LoVo (cell line): ENCODE measurements around the gene FARS2.
"Not testable (repeated sequence)": the region's sequence is repeated elsewhere in the genome, so short reads cannot be mapped to it uniquely, and the experiment has no call there.

ENCODE experiments used
- DNase-seq: peaks from one replicate; pipeline ENCODE4 v3.0.0-alpha.2; 2016; ENCODE audit warnings: low spot score

The FARS2 gene

DNA sequence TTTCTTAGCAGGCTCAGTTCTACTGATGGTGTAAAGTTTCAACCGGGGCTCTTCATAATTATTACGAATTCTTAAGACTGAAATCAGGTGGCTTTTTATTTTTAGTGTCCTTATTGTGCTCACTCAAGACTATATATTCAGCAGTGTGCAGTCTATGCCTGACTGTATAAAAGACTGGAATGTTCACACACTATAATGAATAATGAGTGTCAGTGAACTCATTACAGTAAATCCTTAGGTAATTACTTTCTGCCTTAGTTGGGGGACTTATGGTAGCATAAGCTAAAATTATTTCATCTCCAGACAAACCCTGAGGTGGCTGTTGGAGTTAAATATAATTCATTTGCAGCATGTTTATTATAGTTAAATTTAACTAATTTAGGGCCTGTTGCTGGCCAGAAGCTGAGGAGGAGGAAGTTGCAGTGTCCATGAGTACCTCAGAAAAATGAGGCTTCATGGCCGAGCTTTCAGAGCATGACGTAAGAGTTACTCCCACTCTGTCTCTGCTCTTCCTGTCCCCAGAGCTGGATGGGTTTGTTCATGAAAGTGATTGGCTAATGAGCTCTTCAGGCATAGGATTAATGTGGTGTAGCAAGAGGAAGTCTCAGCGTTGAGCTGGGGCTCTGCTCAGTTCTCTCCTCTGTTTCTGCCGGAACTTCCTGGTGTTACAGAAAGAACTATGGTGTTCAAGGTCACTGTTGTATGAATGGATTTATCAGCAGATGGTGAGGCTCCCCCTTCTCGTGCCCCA, 409.7 kb downstream of the FARS2 start:
- DNase-seq, result no peak

GRCh38 chr6:5671601-5672559, 410.6 kb downstream of the FARS2 start:
- DNase-seq, result no peak

GRCh38 chr6:5672581-5673011, 411.3 kb downstream of the FARS2 start:
- no peak for DNase-seq

GRCh38 chr6:5673019-5673790, 411.9 kb downstream of the FARS2 start:
- DNase-seq, result no peak

GRCh38 chr6:5674141-5674540, 412.8 kb downstream of the FARS2 start:
- no peak for DNase-seq

DNA sequence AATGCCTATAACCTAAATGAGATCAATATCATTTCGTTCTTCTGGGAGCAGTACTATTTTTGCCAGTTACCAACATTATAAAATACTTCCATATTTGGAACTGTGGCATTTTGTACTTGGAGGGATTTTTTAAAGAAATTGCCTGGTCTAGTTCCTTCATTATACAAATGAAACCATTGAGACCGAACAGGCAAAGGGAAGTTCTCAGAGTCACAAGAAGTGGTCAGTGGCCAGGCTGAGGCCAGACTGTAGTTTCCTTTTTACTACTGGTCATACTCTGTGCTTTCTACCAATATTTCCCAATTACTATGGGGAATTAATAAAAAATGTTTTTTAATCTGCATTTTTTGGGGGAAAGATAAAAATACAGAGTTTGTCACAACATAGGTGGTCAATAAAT, 413.4 kb downstream of the FARS2 start:
- DNase-seq, result no peak

DNA sequence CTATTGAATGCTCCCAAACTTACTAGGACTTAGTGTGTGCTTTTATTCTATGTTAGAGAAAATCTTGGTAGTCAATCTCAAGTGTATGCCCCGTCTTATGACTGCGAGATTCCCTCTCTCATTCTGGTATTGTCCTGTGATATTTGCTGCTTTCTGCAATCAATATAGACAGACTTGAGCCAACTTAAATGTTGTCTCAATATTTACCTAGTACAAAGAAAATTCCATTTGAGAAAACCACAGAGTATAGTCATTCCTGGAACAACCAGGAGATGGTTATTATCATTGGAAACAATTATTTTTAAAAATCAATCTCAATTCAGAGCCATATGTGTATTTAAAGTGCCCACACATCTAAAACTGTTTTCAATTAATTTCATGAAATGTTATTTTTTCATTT, 415.4 kb downstream of the FARS2 start:
- no peak for DNase-seq

DNA sequence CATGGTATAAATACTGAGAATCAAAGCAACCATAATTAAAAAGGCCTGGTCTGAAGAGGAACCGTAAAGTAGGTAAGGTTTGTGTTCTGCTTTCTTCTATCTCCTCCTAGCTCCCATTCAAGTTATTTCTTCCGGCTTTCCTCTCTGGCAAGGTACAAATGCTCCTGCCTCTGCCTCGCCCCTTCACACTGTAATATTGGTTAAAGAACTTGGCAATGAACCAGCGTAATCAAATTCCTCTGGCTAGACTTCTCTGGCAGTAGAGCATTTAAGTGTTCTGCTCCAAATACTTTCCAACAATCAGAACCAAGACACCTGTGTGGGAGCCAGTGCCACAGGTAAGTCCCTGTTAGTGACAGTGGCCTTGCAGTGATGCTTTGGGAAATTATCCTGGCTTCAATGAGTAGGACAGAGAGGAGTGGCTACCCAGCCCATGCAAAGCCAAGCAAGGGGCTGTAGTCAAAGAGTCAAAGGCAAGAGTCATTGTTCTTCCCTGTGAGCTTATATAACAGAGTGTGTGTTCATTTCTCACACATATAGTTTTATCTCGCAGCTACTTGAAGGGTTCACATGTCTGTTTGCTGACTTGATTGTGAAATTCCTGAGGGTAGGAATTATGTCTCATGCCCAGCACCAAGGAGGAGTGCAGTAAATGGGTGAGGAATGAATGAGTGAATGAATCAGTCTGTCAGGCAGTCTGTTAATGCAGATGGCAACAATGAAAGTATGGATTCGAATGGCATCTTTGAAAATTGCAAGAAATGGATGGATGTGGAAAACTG, 416.1 kb downstream of the FARS2 start:
- DNase-seq, result no peak

DNA sequence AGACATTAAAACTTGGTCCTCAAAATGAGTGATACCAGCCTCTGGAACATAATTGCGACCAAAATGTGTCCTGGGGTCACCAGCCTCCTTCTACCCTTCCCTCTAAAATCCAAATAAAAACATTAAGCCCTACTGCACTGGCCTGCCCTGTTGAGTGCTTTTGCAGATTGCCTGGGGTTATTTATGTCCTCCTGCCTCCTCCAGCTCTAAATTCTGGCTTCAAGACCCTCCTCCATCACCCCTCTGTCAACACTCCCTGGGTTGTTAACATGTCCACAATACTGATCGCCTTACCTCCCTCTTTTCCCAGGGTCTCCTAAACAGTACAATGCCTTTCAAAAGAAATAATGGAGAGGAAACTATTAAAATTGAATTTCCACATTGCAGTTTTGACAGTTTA, 418.0 kb downstream of the FARS2 start:
- DNase-seq, result no peak

DNA sequence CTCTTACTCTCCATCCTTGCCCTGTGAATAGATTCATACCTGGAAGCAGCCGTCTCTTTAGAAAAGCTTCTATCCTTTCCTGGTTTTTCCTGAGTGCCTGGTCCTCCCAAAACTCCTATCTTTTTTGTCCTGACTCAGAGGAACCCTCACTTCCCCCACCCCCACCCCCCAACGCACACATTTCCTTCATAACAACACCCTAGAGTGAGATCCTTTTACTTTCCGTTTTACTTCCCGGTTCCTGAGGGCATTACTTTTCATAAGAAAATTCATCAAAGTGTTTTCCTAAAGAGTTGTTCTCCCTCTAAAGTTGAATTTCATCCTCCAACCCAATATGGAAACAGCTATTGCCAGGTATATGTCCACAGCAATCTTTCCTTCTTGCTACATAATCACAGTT, 418.4 kb downstream of the FARS2 start:
- no peak for DNase-seq

DNA sequence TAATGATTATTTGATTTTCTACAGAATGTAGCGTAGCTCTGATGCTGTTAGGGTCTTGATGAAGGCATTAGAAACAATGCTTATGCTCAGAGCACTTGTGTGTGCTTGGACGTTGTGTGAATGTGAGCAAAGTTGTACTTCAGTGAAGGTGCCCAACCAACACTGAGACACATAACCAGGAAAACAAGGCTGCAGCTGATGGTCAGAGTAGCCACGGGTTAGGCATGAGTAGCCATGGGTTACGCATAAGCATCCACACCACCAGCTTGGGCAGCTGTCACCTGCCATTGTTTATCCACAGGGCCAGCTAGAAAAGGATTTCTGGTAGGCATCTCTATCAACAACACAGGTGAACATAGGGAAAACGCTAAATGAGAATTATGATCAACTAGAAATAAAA, 418.8 kb downstream of the FARS2 start:
- no peak for DNase-seq

DNA sequence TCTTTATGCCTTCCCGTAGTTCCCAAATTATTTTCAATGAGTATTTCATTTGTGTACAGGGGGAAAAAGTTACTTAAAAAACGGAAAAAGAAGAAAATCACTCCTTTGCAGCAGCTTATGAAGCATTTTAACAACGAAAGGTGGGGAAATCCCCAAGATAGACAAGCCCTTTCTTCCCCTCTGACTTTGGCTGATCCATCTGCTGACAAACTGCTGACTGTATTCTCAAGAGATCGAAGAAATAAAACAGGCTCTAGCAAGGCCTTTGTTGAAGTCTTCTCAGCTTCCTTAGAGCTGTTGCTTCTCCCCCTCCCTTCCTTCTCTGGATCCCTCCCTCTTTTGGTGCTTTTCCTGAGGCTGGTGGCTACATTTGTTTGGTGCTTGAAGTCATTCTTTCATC, 420.2 kb downstream of the FARS2 start:
- DNase-seq, result no peak

- no peak for DNase-seq
Measured at GRCh38 chr6:5682530-5682929, 421.2 kb downstream of the FARS2 start.

GRCh38 chr6:5683747-5684146, 422.4 kb downstream of the FARS2 start:
- DNase-seq, result not testable (repeated sequence)

DNA sequence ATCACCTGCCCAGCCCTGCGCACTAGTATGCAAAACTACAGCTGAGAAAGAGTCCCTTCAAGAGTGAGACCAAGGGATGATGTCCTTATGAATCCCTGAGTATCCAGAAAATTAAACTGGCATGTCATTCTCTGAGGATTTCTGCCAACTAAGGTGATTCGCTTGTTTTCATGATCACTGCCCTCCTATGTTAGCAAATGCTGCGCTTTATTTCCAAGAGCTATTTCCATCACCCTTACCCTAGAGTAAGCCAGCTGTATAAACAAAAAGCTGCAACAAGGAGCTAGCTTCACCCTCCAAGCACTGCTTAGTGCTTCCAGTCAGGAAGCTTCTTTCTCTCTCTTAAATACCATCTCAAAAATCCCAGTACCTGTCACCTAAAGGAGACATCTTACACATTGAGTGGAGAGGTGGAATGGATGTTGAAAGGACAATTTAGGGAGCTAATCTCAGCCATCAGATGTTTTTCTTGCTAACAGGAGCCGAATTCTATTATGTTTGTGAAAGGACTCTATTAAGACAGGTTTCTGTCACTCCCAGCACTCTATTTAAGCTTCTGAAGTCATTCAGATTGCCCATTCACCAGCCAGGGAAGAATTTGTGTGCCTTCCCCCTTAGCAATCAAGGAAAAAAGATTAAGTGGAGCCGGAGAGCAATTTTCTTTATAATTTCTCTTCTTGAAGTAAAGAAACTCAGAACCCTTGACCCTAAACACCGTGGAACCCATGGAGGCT, 423.2 kb downstream of the FARS2 start:
- no peak for DNase-seq

- DNase-seq, result no peak
Measured at GRCh38 chr6:5693225-5694145, 432.2 kb downstream of the FARS2 start.

DNA sequence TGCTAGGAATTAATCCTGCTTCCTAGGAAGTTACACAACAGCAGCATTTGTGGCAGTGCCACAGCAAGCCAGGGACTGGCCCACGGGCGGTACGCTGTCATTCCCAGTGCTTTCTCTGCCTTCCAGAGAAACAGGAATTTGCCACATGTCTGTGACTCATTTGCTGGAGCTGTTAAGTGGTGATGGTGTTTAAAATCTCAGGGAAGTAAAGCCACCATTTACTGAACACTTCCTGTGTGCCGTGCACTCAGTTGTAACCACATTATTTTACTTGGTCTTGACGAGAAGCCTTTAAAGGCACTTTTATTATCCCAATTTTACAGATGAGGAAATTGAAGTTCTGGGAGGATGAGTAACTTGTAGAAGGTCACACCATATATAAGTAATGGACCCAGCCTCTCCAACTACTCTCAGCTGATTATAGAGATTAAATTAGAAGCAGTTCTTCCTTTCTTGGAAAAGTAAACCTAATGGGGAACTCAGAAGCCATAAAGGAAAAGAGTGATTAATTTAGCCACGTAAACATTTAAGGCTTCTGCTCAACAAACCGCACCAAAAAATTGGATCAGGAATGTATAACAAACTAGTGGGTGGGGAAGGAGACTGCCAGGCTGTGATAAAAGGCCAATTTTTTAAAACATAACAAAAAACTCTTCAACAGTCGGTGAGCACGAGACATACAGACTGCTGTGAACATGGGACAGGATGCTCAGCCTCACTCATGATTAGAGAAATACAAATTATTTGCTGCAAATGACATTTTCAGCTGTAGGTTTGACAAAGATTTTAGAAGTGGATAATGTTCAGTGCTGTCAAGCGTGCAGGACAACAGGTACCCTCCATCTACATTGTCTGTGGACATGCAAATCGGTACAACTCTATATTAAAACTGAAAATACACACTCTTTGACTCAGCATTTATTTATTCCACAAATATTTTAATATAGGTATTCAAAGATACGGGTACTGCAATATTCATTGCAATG, 434.2 kb downstream of the FARS2 start:
- peak; percentile 59 for DNase-seq

DNA sequence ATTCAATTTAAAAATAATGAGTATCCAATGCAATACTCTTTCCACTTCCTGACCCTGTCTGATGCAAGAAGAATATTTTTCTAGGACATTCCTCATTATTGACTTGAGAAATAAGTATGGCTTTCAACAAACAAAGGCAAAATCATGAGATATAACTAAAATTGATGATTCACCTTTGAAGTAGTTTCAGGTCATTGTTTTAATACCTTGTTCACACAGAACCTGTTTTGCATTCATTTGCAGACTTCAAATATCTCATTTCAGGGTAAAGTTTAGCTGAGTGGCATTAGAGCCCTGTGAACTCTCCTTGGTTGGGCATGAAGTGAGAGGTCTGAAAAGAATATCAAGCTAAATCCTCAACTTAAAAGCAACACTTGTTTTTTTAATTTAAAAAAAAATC, 436.2 kb downstream of the FARS2 start:
- no peak for DNase-seq

GRCh38 chr6:5698318-5698717, 437.0 kb downstream of the FARS2 start:
- no peak for DNase-seq
